Vagina (tissue), 2 donors: ENCODE data around the gene TSPYL6.
"Not testable (repeated sequence)": the region's sequence is repeated elsewhere in the genome, so short reads cannot be mapped to it uniquely, and the experiment has no call there.

Experiments used
- POLR2A ChIP-seq, 2 donors: fragments of 450-650 bp; IDR thresholded peaks; one replicate each; pipeline ENCODE4 v1.6.1; 2017; ENCODE audit warnings: antibody characterized with exemption in 2 of 2, mild to moderate bottlenecking in 2 of 2, moderate library complexity in 2 of 2
- POLR2AphosphoS5 ChIP-seq, 2 donors: sonication (generic); formaldehyde crosslinking; IDR thresholded peaks; one replicate each; pipeline ENCODE4 v1.9.0; 2017; ENCODE audit warnings: antibody characterized with exemption in 2 of 2, mild to moderate bottlenecking in 2 of 2, low read depth in 1 of 2; ENCODE audit not compliant: insufficient read depth in 1 of 2
- TF ChIP-seq, protein P1 (sequence below), 3 experiments: fragments of 450-650 bp in 2 of 3; fragments of 200-600 bp in 1 of 3; sonication (generic) in 1 of 3; IDR thresholded peaks; one replicate each; pipeline ENCODE4 v1.5.1; 2017 to 2019; ENCODE audit warnings: antibody characterized with exemption in 3 of 3, mild to moderate bottlenecking in 2 of 3, moderate library complexity in 2 of 3

DNA sequence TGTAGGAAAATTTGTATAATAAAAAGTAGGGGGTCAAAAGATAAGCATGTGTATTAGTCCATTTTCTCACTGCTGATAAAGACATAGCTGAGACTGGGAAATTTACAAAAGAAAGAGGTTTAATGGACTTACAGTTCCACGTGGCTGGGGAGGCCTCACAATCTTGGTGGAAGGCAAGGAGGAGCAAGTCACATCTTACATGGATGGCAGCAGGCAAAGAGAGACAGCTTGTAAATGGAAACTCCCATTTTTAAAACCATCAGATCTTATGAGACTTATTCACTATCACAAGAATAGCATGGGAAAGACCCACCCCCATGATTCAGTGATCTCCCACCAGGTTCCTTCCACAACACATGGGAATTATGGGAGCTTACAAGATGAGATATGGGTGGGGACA, 9.1 kb upstream of the TSPYL6 start:
- TF ChIP-seq, protein P1, sequence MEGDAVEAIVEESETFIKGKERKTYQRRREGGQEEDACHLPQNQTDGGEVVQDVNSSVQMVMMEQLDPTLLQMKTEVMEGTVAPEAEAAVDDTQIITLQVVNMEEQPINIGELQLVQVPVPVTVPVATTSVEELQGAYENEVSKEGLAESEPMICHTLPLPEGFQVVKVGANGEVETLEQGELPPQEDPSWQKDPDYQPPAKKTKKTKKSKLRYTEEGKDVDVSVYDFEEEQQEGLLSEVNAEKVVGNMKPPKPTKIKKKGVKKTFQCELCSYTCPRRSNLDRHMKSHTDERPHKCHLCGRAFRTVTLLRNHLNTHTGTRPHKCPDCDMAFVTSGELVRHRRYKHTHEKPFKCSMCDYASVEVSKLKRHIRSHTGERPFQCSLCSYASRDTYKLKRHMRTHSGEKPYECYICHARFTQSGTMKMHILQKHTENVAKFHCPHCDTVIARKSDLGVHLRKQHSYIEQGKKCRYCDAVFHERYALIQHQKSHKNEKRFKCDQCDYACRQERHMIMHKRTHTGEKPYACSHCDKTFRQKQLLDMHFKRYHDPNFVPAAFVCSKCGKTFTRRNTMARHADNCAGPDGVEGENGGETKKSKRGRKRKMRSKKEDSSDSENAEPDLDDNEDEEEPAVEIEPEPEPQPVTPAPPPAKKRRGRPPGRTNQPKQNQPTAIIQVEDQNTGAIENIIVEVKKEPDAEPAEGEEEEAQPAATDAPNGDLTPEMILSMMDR (IDR thresholded peaks at IDR 0.05), result not testable (repeated sequence)
- TF ChIP-seq POLR2AphosphoS5 (IDR thresholded peaks at IDR 0.05; ENCODE audit: insufficient read depth in 1 of 2, low read depth in 1 of 2); POLR2A (IDR thresholded peaks at IDR 0.05): not testable (repeated sequence)
